PFSK-1 (cell line): Measurements from ENCODE around the gene HOXB9.

Source experiments
- FOXP2 ChIP-seq: optimal IDR thresholded peaks from 2 replicates; pipeline ENCODE3; 2011; ENCODE audit warnings: borderline replicate concordance, control low read depth, inconsistent platforms; ENCODE audit not compliant: insufficient read depth; ENCODE audit errors: extremely low read length, extremely low read depth
- POLR2AphosphoS5 ChIP-seq: IDR thresholded peaks from 2 replicates; pipeline ENCODE4 v1.6.1; 2012; ENCODE audit warnings: low read depth, mild to moderate bottlenecking, control low read depth, low read length, moderate library complexity
- REST ChIP-seq, 2 experiments: IDR thresholded peaks; 2 replicates each; pipeline versions ENCODE4 v1.6.1 to v1.8.0; 2011 to 2012; ENCODE audit warnings: low read depth in 2 of 2, low read length in 2 of 2, control low read depth in 1 of 2, inconsistent platforms in 1 of 2, mild to moderate bottlenecking in 1 of 2, moderate library complexity in 1 of 2; ENCODE audit not compliant: insufficient read depth in 1 of 2
- SIN3A ChIP-seq: IDR thresholded peaks from 2 replicates; pipeline ENCODE4 v1.6.1; 2012; ENCODE audit warnings: mild to moderate bottlenecking, low read length, moderate library complexity, borderline replicate concordance; ENCODE audit not compliant: insufficient read depth
- TAF1 ChIP-seq: IDR thresholded peaks from 2 replicates; pipeline ENCODE4 v1.6.1; 2012; ENCODE audit warnings: low read length, control low read depth, borderline replicate concordance; ENCODE audit not compliant: insufficient read depth

- TF ChIP-seq SIN3A (no peak), POLR2AphosphoS5 (no peak), REST (IDR thresholded peaks at IDR 0.05; ENCODE audit: insufficient read depth in 1 of 2, low read depth in 2 of 2, low read length in 2 of 2) (no peak), TAF1 (no peak), FOXP2 (no peak)
These were observed 14.1 kb upstream of the HOXB9 start for GRCh38 chr17:48639982-48640857.
